Measurements from ENCODE around the gene MEAF6.

Gene MEAF6

DNA sequence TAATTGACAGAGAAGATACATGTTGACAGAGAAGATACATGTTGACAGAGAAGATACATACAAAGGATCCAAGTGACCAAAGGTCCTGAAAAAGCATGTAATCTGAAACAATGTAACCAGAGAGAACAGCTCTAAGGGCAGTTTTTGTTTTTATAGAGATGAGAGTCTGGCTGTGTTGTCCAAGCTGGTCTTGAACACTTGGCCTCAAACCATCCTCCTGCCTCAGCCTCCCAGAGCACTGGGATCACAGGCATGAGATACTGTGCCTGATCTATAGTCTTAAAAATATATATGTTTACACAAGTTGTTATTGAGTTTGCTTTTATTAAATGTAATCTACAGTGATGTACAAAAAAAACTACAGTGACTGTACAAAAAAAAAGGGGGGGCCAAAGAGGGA, 12.5 kb downstream of the MEAF6 start:
- H3K36me3 ChIP-seq, result peaks cover 17 to 72% (median 43%) of the 10 kb centered on the region in 3 donors
- no peak overlapping the region for H3K27ac ChIP-seq
- no peak for DNase-seq
- H3K27me3 ChIP-seq, result no peaks in the 10 kb centered on the region
- H3K4me3 ChIP-seq, result no peak overlapping the region
- TF ChIP-seq, protein P1, sequence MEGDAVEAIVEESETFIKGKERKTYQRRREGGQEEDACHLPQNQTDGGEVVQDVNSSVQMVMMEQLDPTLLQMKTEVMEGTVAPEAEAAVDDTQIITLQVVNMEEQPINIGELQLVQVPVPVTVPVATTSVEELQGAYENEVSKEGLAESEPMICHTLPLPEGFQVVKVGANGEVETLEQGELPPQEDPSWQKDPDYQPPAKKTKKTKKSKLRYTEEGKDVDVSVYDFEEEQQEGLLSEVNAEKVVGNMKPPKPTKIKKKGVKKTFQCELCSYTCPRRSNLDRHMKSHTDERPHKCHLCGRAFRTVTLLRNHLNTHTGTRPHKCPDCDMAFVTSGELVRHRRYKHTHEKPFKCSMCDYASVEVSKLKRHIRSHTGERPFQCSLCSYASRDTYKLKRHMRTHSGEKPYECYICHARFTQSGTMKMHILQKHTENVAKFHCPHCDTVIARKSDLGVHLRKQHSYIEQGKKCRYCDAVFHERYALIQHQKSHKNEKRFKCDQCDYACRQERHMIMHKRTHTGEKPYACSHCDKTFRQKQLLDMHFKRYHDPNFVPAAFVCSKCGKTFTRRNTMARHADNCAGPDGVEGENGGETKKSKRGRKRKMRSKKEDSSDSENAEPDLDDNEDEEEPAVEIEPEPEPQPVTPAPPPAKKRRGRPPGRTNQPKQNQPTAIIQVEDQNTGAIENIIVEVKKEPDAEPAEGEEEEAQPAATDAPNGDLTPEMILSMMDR (IDR thresholded peaks at IDR 0.05), result no peak
- intact Hi-C loops (cut with DNase I; ENCODE audit: low total_unique reads), result no loop called here
- H3K9me3 ChIP-seq, result no peaks in the 10 kb centered on the region
- peaks cover 0 to 16% (median 10%) of the 10 kb centered on the region in 4 donors for H3K4me1 ChIP-seq

DNA sequence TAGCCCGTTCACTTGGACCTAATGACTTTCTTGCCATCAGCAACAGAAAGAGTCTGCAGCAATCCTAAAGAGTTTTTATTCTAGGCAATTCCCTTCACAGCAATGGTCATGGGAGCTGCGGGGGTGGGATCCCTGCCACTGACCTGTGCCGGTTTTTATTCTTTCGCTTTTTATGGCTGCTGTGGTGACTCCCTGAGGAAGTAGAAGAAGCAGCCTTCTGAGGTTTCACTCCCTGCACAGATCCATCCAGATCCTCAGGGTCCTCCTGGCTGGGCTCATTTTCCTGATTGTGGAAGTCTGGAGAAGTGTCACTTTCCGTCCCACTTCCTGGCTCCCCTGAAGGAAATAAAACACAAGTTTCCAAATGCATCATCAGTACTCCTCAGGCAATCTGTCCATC, 12.9 kb downstream of the MEAF6 start:
- no peak for DNase-seq
- TF ChIP-seq, protein P1 (IDR thresholded peaks at IDR 0.05), result no peak
- intact Hi-C loops (cut with DNase I; ENCODE audit: low total_unique reads), result no loop called here

DNA sequence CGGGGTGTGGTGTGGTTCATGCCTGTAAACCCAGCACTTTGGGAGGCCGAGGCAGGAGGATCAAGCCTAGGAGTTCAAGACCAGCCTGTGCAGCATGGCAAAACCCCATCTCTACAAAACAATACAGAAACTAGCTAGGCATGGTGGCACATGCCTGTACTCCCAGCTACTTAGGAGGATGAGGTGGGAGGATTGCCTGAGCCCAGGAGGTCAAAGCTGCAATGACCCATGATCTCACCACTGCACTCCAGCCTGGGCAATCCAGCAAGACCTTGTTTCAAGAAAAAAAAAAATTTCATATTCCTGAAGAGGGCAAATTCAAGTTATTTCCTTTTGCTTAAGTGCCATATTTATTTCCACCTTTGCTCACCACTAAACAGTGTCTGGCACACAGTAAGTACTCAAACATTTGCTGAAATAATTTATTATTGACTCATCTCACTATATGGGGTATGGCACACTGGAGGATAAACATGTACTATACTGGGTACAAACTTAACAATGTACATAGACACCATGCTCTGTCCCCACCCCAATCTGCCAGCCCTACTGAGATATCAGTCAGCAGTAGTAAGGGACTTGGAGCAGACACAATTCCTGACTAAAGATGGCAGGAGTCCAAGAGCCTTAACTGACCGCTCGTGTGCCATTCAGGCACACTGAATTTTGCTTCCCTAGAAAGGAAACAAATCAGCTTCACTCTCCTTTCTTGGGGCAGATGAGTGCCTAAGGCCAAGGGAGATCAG, 15.5 kb downstream of the MEAF6 start:
- TF ChIP-seq, protein P1 (IDR thresholded peaks at IDR 0.05), result no peak
- Histone ChIP-seq H3K36me3 (peaks cover 21 to 60% (median 27%) of the 10 kb centered on the region in 3 donors), H3K27ac (peak overlapping the region; percentile 21 to 57), H3K4me1 (peaks cover 0 to 16% (median 10%) of the 10 kb centered on the region in 4 donors), H3K27me3 (no peaks in the 10 kb centered on the region), H3K9me3 (no peaks in the 10 kb centered on the region), H3K4me3 (no peak overlapping the region)
- DNase-seq, result no peak
- intact Hi-C loops (cut with DNase I; ENCODE audit: low total_unique reads), result no loop called here

More for the DNA sequence above, 12.9 kb downstream of the MEAF6 start:
- no peaks in the 10 kb centered on the region for H3K9me3 ChIP-seq
- no peak overlapping the region for H3K27ac ChIP-seq
- peaks cover 0 to 16% (median 10%) of the 10 kb centered on the region in 4 donors for H3K4me1 ChIP-seq
- peaks cover 17 to 67% (median 39%) of the 10 kb centered on the region in 3 donors for H3K36me3 ChIP-seq
- H3K27me3 ChIP-seq, result no peaks in the 10 kb centered on the region
- H3K4me3 ChIP-seq, result no peak overlapping the region

DNA sequence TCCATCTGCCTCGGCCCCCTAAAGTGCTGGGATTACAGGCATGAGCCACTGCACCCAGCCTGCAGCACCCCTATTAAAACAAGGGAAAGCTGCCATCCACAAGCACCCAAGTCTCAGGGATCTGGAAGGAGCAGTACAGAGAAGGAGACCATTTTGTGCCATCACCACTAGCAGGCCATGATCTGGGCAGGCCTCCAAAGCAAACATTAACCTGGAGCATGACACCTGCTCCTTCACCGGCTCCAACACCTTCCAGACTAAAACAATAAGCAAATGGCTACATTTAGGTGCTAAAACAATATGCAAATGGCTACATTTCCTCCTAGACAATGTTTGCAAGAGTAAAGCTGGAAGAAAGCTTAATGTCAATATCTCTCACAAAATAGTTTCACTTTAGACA, 16.7 kb downstream of the MEAF6 start:
- no peak for DNase-seq
- peaks cover 30 to 60% (median 33%) of the 10 kb centered on the region in 3 donors for H3K36me3 ChIP-seq

DNA sequence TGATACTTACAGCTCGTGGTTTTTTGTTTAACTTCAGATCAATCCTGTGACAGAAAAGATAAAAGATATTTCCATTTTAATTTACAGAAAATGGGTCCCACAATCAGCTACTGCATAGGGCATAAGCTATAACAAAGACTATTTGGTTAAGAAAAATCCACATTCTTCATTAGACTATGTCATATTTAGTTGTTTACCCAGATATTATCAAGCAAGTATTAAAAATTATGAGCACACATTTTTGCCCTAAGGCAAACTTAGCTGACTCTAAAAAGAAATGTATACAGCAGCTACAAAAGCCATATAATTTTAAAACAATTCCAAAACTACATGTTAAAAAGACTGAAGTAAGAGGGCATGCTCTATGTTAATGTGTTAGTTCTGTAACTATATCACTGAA, 18.7 kb downstream of the MEAF6 start:
- Histone ChIP-seq H3K4me1 (peaks cover 0 to 16% (median 10%) of the 10 kb centered on the region in 4 donors), H3K27me3 (no peaks in the 10 kb centered on the region), H3K4me3 (no peak overlapping the region), H3K36me3 (peaks cover 28 to 60% (median 32%) of the 10 kb centered on the region in 3 donors), H3K27ac (no peak overlapping the region), H3K9me3 (no peaks in the 10 kb centered on the region)
- intact Hi-C loops (cut with DNase I; ENCODE audit: low total_unique reads), result no loop called here
- DNase-seq, result no peak
- TF ChIP-seq, protein P1 (IDR thresholded peaks at IDR 0.05), result no peak

More for the DNA sequence above, 16.7 kb downstream of the MEAF6 start:
- intact Hi-C loops (cut with DNase I; ENCODE audit: low total_unique reads), result no loop called here
- H3K27me3 ChIP-seq, result no peaks in the 10 kb centered on the region
- peaks cover 0 to 16% (median 10%) of the 10 kb centered on the region in 4 donors for H3K4me1 ChIP-seq
- H3K27ac ChIP-seq, result no peak overlapping the region
- TF ChIP-seq, protein P1 (IDR thresholded peaks at IDR 0.05), result no peak
- H3K4me3 ChIP-seq, result no peak overlapping the region
- H3K9me3 ChIP-seq, result no peaks in the 10 kb centered on the region
